GM18502 (cell line): ENCODE results near the gene PRPF8.
"Not testable (repeated sequence)": the region's sequence is repeated elsewhere in the genome, so short reads cannot be mapped to it uniquely, and the experiment has no call there.

Experiments
- ATAC-seq: cut with Tn5 transposase; IDR thresholded peaks from one replicate; pipeline ENCODE4 v1.9.1; 2021; ENCODE audit warnings: mild to moderate bottlenecking; ENCODE audit not compliant: unreplicated experiment, poor library complexity

The PRPF8 gene

DNA sequence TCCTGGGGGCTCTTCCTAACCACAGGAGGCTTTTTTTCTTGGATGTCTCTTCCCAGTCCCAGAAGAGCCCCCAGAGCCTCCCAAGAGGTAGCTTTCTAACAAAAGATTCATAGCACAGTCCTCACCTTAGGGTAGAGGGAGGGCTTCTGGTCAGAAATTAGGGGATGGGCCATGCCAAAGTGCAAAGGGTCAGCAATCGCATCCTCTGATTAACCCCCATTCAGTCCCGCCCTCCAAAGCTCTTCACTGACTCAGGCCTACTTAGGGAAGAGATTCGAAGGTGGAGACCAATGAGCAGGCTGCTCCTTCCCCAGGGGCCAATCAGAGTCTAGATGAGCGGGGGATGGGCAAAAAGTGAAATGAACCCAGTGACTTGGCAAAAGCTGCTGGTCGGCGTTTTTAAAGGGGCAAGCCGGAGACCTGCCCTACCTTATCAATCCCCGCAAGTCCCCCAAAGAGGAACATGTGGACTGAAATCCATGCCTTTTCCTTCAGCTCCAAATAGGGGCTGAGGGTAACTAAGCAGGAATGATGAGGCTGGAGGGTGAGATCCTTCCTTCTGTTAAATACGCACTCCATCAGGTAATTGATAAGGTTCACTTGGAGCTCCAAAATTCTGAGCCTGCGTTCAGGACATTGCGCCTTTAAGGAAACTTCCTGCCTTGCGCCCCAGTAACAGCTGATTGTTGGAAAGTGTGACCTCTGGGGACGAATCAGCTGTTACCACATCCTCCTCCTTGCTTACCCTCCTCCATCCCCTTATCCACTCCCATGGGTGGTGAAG is 32.4 kb upstream of the PRPF8 start:
- ATAC-seq, result peak; percentile 42

DNA sequence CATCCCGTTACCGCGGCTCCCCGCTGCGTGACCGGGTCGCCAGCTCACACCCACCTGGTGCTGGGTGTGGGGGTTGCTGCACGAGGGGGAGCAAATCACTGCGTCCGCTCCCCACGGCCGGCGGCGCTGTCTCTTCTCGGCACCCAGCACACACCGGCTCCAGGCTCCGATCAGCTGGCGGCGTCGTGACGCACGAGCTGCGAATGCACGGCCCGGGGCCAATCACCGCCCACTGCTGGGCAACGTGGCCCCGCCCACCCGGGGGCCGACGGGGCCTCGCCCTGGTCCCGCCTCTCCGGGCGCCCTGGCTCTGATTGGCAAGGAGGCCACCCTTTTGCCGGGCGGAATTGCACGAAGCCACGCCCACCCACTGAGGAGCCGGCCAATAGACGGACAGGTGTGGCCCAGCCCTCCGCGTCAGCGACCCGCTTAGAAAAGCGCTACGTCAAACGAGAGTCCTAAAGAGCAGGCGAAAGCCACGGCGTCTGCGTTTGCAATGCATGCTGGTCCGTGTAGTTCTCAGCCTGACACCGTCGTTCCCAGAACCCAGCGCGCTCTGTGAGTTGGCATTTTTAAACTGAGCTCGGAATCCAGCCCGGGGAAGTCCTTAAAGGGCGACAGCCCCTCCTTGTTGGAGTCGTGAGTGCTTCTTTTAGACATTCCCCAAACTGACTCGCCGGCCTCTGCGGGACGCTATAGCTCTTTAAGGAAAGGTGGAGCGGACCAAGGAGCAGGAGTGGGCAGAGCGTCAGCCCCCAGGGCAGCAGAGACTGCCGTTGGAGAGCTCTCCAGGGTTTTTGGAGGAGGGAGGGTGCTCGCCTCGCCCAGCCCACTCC is 31.6 kb upstream of the PRPF8 start:
- ATAC-seq, result peak; percentile 80

DNA sequence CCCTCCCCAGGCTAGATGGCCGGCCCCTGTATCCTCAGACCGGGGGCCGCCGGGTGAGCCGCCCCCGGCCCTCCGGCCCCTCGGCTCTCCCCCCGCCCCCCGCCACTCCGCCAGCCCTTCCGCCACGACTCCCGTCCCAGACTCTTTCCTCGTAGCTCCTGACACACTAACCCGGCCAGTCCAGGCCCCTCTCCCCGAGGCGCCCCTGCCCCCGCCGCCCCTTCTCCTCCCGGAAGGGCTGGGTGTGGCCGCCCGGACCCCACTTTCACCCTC is 31.1 kb upstream of the PRPF8 start:
- ATAC-seq, result no peak

DNA sequence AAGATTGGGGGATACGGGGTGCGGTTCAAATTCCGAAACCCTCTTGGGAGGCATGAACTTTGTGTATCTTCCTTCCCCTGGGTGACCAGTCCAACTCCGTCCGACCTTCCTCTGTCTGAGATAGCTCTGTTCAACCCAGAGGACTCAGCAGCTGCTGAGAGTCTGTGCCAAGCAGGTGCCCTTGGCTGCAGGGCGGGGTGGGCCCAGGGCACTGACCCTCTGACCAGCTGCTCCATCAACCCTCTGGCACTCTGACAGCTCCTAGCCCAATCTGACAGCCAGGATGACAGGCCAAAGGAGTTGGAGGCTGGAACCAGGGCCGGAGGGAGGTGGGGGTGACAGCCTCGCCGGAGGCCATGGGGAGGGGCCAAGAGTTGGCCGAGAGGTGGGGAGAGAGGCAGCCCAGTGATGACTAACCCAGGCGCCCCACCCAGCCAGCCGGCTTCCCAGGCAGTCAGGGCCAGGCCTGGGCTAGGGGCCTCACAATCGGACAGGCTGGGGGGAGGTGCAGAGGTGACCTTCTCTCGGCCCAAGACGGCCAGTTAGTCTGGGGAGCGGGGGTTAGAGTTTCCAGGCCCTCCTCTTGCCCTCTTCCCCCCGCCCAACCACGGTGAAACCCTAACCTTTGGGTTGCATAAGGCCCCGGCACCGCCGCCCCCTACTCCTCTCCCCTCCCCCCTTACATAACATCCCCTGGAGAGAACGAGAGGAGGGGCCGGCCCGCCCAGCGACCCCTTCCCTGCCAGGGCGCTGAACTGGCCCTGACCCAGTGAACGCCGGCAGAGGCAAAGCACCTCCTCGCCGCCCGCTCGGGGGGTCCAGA is 30.5 kb upstream of the PRPF8 start:
- ATAC-seq, result no peak

DNA sequence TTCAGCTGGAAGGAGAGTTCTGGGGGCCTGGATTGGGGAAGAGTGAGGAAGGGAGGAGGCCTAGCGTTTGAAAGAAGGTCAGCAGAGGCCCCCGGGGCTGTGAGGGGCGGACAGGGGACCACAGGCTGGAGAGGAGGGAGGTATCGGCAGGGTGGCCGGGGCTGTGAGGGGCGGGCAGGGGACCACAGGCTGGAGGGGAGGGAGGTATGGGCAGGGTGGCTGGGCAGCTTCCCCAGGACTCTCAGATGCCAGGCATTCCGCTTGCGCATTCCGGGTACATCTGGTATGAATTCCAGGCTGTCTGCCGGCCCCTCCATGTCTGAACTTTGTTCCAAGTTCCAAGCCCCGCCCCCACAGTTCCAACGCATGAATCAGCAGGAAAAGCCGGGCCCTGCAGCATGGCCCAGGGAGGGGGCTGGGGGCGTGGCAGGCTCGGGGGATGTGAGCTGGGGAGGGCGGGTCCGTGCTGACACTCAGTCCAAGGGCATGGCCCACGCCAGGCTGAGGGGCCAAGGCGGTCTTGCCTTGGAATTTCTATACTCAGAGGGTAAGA is 29.8 kb upstream of the PRPF8 start:
- ATAC-seq, result no peak

DNA sequence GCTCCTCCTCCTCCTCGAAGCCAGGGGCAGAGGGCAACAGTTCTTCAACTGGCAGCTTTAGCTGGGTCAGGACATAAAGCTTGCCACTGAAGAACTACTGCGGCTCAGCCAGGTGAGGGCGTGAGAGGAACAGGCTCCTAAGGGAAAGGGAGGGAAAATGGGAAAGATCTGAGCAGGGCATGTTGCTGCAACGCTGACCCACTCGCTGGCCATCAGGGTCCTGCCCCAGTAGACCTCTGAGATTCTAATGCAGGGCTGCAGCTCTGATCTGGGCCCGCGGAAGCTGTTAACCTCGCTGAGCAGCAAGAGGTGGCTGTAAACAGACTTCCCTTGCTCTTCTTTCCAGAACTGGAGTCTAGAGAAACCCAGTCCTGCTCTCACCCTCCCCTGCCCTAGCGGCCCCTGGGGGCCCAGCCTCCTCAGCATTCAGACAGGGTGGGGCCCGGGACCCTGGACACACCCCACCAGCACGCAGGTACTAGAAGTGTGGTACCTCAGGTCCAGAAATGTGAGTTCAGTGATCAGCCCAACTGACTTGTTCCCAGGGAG is 29.3 kb upstream of the PRPF8 start:
- no peak for ATAC-seq

DNA sequence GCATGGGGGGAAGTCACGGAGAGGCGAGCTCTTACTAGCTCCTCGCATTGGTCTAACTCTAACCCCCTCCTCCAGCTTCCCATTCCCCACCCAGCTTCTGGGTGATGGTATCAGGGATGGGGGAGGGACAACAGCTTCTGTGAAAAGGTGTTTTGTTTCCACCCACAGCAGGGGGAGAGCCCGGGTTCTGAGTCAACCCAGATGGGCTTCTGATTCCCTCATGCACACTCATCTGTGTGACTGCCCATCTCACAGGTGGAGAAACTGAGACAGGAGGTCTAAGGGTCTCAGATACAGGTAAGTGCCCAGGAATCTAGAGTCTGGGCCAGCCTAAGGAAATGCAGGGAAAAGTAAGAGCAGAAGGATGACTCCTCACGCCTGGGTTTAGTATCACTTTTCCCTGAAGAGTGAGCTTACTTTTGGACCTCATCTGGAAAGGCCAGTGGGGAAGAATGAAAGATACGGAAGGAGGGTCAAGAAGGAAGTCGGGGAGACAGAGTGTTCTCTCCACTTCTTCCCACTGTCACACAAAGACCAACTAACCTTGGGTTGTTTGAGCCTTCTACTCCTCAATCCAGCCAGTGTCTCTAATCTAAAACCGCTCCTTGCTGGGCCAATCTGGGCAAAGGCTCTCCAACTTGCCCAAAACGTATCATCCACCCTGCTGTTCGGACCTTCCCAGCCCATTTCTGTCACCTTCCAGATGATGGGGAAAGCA is 28.7 kb upstream of the PRPF8 start:
- no peak for ATAC-seq

DNA sequence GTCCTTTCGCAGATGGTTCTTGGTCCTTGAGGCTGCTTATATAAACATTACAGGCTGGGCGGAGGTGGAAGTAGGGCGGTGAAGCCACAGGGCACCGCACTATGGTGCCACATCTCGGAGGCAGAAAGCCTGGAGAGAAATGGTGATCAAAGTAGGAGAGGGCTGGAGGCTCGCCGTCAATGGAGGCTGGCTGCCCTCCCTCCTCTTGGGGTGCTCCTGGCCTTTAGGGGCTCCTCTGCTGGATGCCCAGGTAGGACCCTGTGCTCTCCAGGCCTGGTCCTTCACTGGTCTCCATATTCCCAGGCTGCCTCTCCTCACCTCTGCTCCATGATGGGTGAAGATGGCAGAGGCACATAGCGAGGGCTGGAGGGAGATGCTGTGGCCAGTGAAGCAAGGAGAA is 27.6 kb upstream of the PRPF8 start:
- ATAC-seq, result no peak

DNA sequence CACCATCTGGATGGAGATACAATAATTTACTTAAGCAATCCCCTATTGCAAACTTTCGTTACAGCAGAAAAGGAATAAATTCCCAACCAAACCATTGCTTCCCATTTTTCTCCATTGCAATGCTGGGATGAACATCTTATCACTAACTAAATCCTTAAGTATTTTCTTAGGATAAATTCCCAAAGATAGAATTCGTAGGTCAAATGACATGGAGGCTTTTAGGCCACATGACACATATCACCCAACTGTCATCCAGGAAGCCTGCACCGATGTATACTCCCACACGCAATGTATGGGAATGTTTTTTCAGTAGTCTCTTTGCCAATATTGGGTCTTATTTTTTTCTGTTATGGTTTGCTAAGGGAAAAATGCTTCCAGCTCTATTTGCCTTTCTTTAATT is 27.1 kb upstream of the PRPF8 start:
- no peak for ATAC-seq

DNA sequence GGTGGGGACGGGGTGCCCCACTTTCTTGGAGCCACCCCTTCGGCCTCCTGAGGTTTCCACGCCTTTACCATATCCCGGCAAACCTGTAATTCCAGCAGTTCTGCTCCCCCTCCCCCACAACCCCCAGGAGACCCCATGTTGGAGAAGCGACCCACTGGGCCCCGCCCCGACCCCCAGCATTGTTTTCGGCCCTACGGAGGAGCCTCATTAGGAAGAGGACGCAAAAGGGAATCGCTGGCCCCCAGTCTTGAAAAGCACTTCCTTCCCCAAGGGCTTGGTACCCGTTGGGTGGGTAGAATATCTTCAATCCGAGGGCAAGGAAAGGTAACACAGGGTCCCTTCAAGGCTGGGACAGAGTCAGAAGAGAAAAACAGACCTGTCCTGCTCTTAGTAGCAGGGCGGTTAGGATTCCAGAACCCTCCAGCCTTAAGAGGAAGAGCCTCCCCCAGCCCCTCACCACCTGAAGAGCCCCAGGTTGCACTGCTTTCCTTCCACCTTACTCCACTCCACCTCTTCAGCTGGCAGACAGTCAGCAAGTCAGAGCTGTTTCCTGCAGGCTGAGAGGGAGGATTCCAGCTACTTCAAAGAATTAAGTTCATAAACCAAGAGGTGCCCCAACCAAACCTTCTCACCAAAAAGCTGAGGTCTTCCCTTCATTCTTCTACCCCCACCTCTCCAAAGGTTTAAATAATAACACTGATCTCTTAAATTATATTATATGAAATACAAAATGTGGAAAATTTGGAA is 26.3 kb upstream of the PRPF8 start:
- ATAC-seq, result no peak

DNA sequence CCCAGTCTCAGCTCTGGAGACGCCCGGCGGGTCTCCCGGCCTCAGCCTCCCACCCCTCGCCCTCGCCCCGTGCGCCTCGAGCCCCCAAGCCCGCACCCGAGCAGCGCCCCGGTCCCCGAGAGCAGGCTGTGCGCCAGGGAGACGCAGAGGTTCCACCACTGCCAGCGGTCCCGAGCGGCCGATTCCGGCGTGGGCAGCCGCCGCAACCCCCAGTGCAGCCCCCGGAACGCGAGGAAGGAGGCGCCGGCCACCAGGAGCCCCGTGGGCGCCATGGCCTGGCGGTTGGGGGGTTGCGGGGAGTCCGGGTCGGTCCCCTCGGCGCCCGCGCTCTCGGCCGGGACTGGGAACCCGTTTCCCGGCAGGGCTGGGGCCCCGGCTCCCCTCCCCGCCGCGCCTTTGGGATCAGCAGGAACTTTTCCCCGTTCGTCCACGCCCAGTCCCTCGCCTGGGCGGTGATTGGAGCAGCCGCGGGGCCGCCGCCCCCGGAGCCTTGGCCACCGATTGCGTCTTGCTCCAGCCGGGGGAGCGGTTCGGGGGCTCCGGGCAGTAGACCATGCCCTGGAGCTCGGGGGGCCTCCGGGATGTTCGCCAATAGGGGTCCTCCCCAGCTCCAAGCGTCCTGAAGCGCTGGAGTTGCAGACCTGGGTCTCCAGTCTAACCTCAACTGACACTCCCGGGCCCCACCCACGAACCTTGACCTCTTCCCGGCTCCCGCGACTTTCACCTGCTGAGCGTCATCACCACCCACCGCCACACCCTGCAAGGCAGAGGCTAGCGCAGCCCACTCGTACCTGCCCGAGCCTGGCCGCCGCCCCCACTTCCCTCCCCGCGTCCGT is 25.5 kb upstream of the PRPF8 start, which contains the start of gene TLCD2:
TLCD2 (minus strand) TSS at position 407 of the 836 bp plus-strand sequence; CDS start at position 272, 135 bp downstream.
- no peak for ATAC-seq

DNA sequence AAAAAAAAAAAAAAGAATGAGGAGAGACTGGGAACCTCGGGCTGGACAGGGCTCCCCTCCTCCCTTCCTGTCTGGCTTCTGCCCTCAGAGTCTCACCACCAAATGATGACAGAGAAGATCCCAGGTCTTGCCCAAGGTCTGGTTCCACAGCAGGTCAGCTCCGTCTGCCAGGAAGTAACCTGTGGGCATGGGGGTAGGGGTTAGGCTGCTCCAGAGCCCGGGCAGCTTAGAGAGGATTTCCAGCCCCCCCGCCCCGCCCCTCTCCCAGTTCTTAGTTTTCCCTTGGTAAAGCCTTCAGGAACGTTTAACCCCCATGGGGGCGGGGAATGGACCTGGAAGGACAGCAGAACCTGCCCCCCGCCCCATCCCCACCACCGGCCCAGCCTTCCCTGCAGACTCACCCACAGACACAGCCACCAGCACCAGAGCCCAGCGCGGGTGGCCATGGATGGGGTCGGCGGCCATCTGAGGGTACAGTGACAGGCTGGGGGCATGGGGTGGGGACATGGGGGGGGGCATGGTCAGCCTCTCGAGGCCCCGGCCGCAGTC is 24.8 kb upstream of the PRPF8 start:
- ATAC-seq, result no peak

DNA sequence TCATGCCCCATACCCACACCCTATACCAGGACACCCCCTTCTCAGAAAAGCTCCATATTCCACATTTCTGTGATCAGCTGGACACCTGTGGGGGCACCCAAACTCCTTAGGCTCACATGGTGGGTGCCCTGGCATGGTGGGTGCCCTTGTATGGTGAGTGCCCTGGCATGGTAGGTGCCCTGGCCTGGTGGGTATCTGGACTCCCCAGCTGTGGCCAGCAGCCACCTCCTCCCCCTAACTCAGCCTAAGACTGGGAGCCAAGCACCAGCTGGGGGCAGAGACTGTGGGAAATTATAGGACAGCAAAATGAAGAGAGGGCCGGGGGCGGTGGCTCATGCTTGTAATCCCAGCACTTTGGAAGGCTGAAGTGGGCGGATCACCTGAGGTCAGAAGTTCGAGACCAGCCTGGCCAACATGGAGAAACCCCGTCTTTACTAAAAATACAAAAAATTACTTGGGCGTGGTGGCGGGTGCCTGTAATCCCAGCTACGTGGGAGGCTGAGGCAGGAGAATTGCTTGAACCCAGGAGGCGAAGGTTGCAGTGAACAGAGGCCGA is 24.2 kb upstream of the PRPF8 start:
- not testable (repeated sequence) for ATAC-seq

DNA sequence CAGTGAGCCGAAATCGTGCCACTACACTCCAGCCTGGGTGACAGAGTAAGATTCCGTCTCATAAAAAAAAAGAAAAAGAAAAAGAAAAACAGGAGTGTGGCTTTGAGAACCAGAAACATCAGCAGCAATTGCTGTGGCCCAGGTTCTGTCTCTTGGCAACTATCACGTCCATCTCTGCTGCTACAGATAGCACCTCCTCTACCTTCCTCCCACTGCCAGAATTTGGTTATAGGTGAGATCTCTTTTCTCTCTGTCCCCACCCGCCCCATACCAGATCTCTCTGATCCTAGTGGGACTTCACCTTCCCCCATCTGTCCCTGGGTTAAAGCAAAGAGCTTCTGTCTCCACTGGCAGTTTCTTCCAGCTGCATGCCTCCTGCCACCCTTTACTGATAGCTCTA is 22.4 kb upstream of the PRPF8 start:
- no peak for ATAC-seq

DNA sequence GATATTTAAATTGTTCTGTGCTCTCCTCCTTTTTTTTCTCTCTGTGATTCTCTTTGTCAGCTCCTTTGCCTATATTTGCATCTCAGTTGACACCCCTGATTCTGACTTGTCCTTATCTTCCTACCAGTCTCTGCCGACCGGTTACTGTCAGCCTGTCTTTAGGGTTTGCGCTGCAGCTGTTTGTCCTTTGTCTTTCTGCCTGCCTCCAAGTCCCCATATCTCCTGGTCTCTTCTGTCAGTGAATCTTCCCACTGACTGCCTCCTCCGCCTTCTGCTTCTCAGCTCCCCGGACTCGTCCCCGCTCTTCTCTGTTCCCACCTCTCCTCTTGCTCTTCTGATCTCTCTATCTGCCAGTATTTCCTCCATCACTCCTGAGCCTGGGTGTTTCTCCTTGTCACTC is 20.3 kb upstream of the PRPF8 start:
- no peak for ATAC-seq

DNA sequence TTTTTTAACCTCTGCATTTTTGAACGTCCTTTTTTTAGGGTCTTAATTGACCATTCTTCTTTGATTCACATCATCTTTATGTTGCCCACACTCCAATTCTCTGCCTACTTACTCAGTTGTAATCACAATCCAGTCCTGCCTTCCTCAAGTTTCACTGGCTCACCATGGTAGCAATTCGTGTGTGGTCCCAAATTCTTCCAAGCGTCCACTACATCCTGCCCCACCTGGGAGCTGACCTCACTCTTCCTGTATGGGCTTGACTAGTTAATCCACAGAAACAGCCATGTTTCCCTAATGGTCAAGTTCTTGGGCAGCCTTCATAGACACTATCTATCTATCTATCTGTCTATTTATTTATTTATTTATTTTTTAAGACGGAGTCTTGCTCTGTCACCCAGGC is 18.4 kb upstream of the PRPF8 start:
- ATAC-seq, result no peak

DNA sequence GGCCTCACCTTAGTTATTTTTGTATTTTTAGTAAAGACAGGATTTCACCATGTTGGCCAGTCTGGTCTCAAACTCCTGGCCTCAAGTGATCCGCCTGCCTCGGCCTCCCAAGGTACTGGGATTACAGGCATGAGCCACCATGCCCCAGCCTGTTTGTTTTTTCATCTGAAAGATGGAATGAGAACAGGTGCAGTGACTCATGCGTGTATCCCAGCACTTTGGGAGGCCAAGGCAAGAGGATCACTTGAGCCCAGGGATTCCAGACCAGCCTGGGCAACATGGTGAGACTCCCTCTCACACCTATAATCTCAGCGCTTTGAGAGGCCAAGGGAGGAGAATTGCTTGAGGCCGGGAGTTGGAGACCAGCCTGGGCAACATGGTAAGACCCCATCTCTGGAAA is 15.2 kb upstream of the PRPF8 start:
- ATAC-seq, result not testable (repeated sequence)

DNA sequence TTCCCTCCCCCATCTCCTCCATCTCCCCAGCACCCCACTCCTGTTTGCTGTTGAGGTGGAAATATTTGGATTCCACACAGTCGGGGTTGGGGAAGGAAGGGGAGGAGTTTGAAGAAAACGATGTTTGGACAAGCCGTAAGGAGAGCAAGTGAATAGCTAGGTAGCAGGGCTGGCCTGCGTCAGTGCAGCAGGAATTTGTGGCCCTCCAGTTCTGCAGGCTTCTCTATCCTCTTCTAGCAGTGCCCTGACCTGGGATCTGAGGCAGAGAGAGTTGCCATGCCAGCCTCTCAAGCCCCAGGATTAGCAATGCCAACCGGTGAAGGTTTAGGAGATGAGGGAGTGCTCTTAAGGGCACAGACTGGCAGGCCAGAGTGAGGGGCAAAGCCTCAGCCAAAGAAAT is 13.0 kb upstream of the PRPF8 start:
- ATAC-seq, result no peak
